Left ventricle myocardium inferior (tissue), 1 donor: ENCODE measurements around the gene NEXMIF. TPM values are rescaled to one million over a fixed set of nuclear protein-coding genes. Genes with fewer than 3 reads are reported as not detected.

ENCODE experiments used
- DNase-seq: peaks from one replicate; pipeline ENCODE4 v3.0.0-alpha.2; 2020
- H3K27ac ChIP-seq: fragments of 200-600 bp; replicated peaks from 2 replicates; pipeline ENCODE4 v1.8.0; 2021
- H3K27me3 ChIP-seq: fragments of 200-600 bp; 2 replicates; pipeline ENCODE4 v1.8.0; 2021; ENCODE audit warnings: low read depth
- H3K36me3 ChIP-seq: fragments of 200-600 bp; 2 replicates; pipeline ENCODE4 v1.8.0; 2021
- H3K4me1 ChIP-seq: fragments of 200-600 bp; 2 replicates; pipeline ENCODE4 v1.8.0; 2021
- H3K4me3 ChIP-seq: fragments of 200-600 bp; 2 replicates; pipeline ENCODE4 v1.8.0; 2021; ENCODE audit warnings: mild to moderate bottlenecking, moderate library complexity
- H3K9me3 ChIP-seq: fragments of 200-600 bp; replicated peaks from 2 replicates; pipeline ENCODE4 v1.8.0; 2021
- intact Hi-C: fragments of 100-400 bp; cut with micrococcal nuclease; formaldehyde crosslinking; loops from one replicate; pipeline ENCODE4 v1.11.0; 2022
- total RNA-seq: library from RNA; stranded (reverse); fragmentation: NEBNext Ultra II Directional; extraction: Animal tissue kit (Norgen Biotek cat#: 25700); gene quantifications from one replicate; pipeline ENCODE4 v1.2.1, GENCODE V29; 2021
- TF ChIP-seq, protein P1 (sequence below): fragments of 200-600 bp; IDR thresholded peaks from 2 replicates; pipeline ENCODE4 v1.8.0; 2021; ENCODE audit warnings: antibody characterized with exemption, mild to moderate bottlenecking, borderline replicate concordance
- donor health status: DM: no; HTN: yes; CAD: no; lungs with severe emphysema.

The NEXMIF gene
- total RNA-seq, 1 donor from 2014 or later: 0.19 TPM

GRCh38 chrX:74788545-74789086, 136.6 kb downstream of the NEXMIF start:
- intact Hi-C loops: no loop called here
- DNase-seq: no peak
- Histone ChIP-seq H3K27ac (no peak overlapping the region), H3K4me1 (no peaks in the 10 kb centered on the region), H3K36me3 (no peaks in the 10 kb centered on the region), H3K4me3 (no peak overlapping the region), H3K9me3 (no peaks in the 10 kb centered on the region), H3K27me3 (no peaks in the 10 kb centered on the region)
- TF ChIP-seq, protein P1, sequence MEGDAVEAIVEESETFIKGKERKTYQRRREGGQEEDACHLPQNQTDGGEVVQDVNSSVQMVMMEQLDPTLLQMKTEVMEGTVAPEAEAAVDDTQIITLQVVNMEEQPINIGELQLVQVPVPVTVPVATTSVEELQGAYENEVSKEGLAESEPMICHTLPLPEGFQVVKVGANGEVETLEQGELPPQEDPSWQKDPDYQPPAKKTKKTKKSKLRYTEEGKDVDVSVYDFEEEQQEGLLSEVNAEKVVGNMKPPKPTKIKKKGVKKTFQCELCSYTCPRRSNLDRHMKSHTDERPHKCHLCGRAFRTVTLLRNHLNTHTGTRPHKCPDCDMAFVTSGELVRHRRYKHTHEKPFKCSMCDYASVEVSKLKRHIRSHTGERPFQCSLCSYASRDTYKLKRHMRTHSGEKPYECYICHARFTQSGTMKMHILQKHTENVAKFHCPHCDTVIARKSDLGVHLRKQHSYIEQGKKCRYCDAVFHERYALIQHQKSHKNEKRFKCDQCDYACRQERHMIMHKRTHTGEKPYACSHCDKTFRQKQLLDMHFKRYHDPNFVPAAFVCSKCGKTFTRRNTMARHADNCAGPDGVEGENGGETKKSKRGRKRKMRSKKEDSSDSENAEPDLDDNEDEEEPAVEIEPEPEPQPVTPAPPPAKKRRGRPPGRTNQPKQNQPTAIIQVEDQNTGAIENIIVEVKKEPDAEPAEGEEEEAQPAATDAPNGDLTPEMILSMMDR: no peak

DNA sequence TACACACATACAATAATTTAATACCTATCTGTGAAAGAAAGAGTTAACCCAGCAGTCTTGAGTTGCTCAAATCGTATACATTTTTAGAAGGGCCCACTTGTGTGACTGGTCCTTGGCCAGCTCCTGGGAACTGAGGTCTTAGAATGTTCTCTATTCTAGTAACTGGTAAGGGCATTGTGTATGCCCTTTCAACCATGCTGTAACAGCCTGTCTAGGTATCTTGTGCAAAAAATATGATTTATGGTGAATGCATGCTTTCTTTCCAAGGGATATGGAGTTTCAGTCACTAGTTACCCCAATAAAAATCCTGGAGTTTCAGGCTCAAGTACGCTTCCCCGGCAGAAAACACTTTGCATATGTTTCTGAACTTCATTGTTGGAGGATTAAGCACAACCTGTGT, 140.6 kb downstream of the NEXMIF start:
- Histone ChIP-seq H3K4me1 (no peaks in the 10 kb centered on the region), H3K36me3 (no peaks in the 10 kb centered on the region), H3K27ac (no peak overlapping the region), H3K9me3 (no peaks in the 10 kb centered on the region), H3K4me3 (no peak overlapping the region), H3K27me3 (no peaks in the 10 kb centered on the region)
- TF ChIP-seq, protein P1: no peak
- no peak for DNase-seq
- intact Hi-C loops: no loop called here

GRCh38 chrX:74781507-74782034, 143.7 kb downstream of the NEXMIF start:
- no peaks in the 10 kb centered on the region for H3K27me3 ChIP-seq
- H3K9me3 ChIP-seq: no peaks in the 10 kb centered on the region
- no peaks in the 10 kb centered on the region for H3K36me3 ChIP-seq
- intact Hi-C loops: no loop called here
- no peak for DNase-seq
- H3K4me3 ChIP-seq: no peak overlapping the region
- no peak overlapping the region for H3K27ac ChIP-seq
- TF ChIP-seq, protein P1: no peak
- H3K4me1 ChIP-seq: no peaks in the 10 kb centered on the region

- no peak for DNase-seq
- Histone ChIP-seq H3K27me3 (no peaks in the 10 kb centered on the region), H3K27ac (no peak overlapping the region), H3K36me3 (no peaks in the 10 kb centered on the region), H3K9me3 (no peaks in the 10 kb centered on the region), H3K4me3 (no peak overlapping the region), H3K4me1 (no peaks in the 10 kb centered on the region)
- TF ChIP-seq, protein P1: no peak
- intact Hi-C loops: no loop called here
These were observed 146.1 kb downstream of the NEXMIF start for GRCh38 chrX:74779175-74779574.

- H3K4me3 ChIP-seq: no peak overlapping the region
- H3K36me3 ChIP-seq: no peaks in the 10 kb centered on the region
- TF ChIP-seq, protein P1: no peak
- H3K27me3 ChIP-seq: no peaks in the 10 kb centered on the region
- no peaks in the 10 kb centered on the region for H3K9me3 ChIP-seq
- H3K27ac ChIP-seq: no peak overlapping the region
- intact Hi-C loops: no loop called here
- no peaks in the 10 kb centered on the region for H3K4me1 ChIP-seq
- no peak for DNase-seq
These were observed 150.3 kb downstream of the NEXMIF start for GRCh38 chrX:74774988-74775387.
